Common myeloid progenitor, CD34-positive (primary cell): ENCODE results near the gene EXOC6B.

Experiments
- CTCF ChIA-PET: fragments of 350-600 bp; sonication (Branson Sonifier 250); formaldehyde crosslinking; loops from one replicate; lab custom pipeline; 2021; ENCODE audit warnings: antibody characterized with exemption; lab: Charles Lee
- POLR2A ChIA-PET: fragments of 350-600 bp; sonication (Branson Sonifier 250); formaldehyde crosslinking; loops from one replicate; lab custom pipeline; 2021; ENCODE audit warnings: antibody characterized with exemption; lab: Charles Lee
- DNase-seq, 3 donors: peaks; one replicate each; pipeline versions ENCODE4 v3.0.0 to v3.0.0-alpha.2; 2013
- H3K27ac ChIP-seq, 2 experiments: 1 replicate in 1 of 2; 2 replicates in 1 of 2; pipeline ENCODE4 v1.7.0; 2013; ENCODE audit warnings: inconsistent platforms in 2 of 2, low read length in 2 of 2, mild to moderate bottlenecking in 2 of 2, low read depth in 1 of 2, moderate library complexity in 1 of 2; ENCODE audit not compliant: severe bottlenecking in 2 of 2, insufficient read depth in 1 of 2, poor library complexity in 1 of 2
- H3K27me3 ChIP-seq, 5 experiments: replicated peaks in 2 of 5; 1 replicate in 3 of 5; 2 replicates in 2 of 5; pipeline versions ENCODE4 v1.6.1 to v1.7.0; 2013; ENCODE audit warnings: low read length in 4 of 5, mild to moderate bottlenecking in 2 of 5, moderate library complexity in 2 of 5, inconsistent platforms in 1 of 5; ENCODE audit not compliant: insufficient read depth in 5 of 5, control insufficient read depth in 4 of 5
- H3K36me3 ChIP-seq, 4 experiments: 1 replicate in 2 of 4; 2 replicates in 2 of 4; pipeline versions ENCODE4 v1.6.1 to v1.7.0; 2013; ENCODE audit warnings: low read length in 3 of 4, control low read depth in 1 of 4, mild to moderate bottlenecking in 1 of 4; ENCODE audit not compliant: control insufficient read depth in 4 of 4, insufficient read depth in 4 of 4
- H3K4me1 ChIP-seq, 4 experiments: 1 replicate in 3 of 4; 2 replicates in 1 of 4; pipeline versions ENCODE4 v1.6.1 to v1.7.1; 2013; ENCODE audit warnings: low read length in 3 of 4, mild to moderate bottlenecking in 3 of 4, control low read depth in 1 of 4, inconsistent platforms in 1 of 4, moderate library complexity in 1 of 4; ENCODE audit not compliant: control insufficient read depth in 4 of 4, insufficient read depth in 4 of 4; ENCODE audit errors: control extremely low read depth in 1 of 4
- H3K4me3 ChIP-seq, 7 experiments: 1 replicate in 4 of 7; 2 replicates in 3 of 7; pipeline versions ENCODE4 v1.5.1 to v1.7.0; 2013; ENCODE audit warnings: mild to moderate bottlenecking in 7 of 7, low read length in 6 of 7, moderate library complexity in 6 of 7, inconsistent platforms in 2 of 7, low read depth in 2 of 7, control low read depth in 1 of 7; ENCODE audit not compliant: insufficient read depth in 4 of 7, control insufficient read depth in 1 of 7; ENCODE audit errors: extremely low read depth in 1 of 7
- H3K9me3 ChIP-seq, 5 experiments: 1 replicate in 4 of 5; 2 replicates in 1 of 5; pipeline versions ENCODE4 v1.6.1 to v1.7.1; 2013; ENCODE audit warnings: low read length in 4 of 5, mild to moderate bottlenecking in 2 of 5, inconsistent platforms in 1 of 5, low read depth in 1 of 5, moderate library complexity in 1 of 5; ENCODE audit not compliant: control insufficient read depth in 4 of 5, insufficient read depth in 2 of 5; ENCODE audit errors: control extremely low read depth in 1 of 5
- WGBS: methylation state at CpG from one replicate; pipeline ENCODE4 v1.1.5; 2013; ENCODE audit not compliant: insufficient coverage; 5-methylcytosine and 5-hydroxymethylcytosine counted together

EXOC6B gene

GRCh38 chr2:72694715-72695496 is 130.9 kb downstream of the EXOC6B start:
- no peaks in the 10 kb centered on the region for H3K9me3 ChIP-seq
- H3K27ac ChIP-seq, result no peak overlapping the region
- WGBS, result 97% methylated on average over 6 of the region's 9 CpGs
- CTCF ChIA-PET, result no interaction called here
- no peaks in the 10 kb centered on the region for H3K27me3 ChIP-seq
- POLR2A ChIA-PET, result no interaction called here
- H3K4me1 ChIP-seq, result no peaks in the 10 kb centered on the region
- DNase-seq, result no peak
- H3K4me3 ChIP-seq, result no peak overlapping the region
- H3K36me3 ChIP-seq, result no peaks in the 10 kb centered on the region

- ChIA-PET POLR2A (no interaction called here), CTCF (no interaction called here)
- Histone ChIP-seq H3K4me3 (no peak overlapping the region), H3K4me1 (no peaks in the 10 kb centered on the region), H3K9me3 (no peaks in the 10 kb centered on the region), H3K27ac (no peak overlapping the region), H3K27me3 (no peaks in the 10 kb centered on the region), H3K36me3 (no peaks in the 10 kb centered on the region)
- WGBS, result 100% methylated on average over 4 of the region's 5 CpGs
- DNase-seq, result no peak
These were observed 136.1 kb downstream of the EXOC6B start for GRCh38 chr2:72689579-72690195.

GRCh38 chr2:72685638-72686213 is 140.1 kb downstream of the EXOC6B start:
- no peak overlapping the region for H3K27ac ChIP-seq
- H3K4me3 ChIP-seq, result no peak overlapping the region
- H3K27me3 ChIP-seq, result no peaks in the 10 kb centered on the region
- DNase-seq, result no peak
- H3K9me3 ChIP-seq, result no peaks in the 10 kb centered on the region
- WGBS, result 91% methylated on average over 1 of the region's 3 CpGs
- H3K36me3 ChIP-seq, result no peaks in the 10 kb centered on the region
- no peaks in the 10 kb centered on the region for H3K4me1 ChIP-seq
- ChIA-PET POLR2A (no interaction called here), CTCF (no interaction called here)

GRCh38 chr2:72682061-72682460 is 143.8 kb downstream of the EXOC6B start:
- no peaks in the 10 kb centered on the region for H3K36me3 ChIP-seq
- H3K9me3 ChIP-seq, result no peaks in the 10 kb centered on the region
- no peaks in the 10 kb centered on the region for H3K27me3 ChIP-seq
- ChIA-PET CTCF (no interaction called here), POLR2A (no interaction called here)
- no peak overlapping the region for H3K4me3 ChIP-seq
- DNase-seq, result no peak
- H3K27ac ChIP-seq, result no peak overlapping the region
- H3K4me1 ChIP-seq, result no peaks in the 10 kb centered on the region

GRCh38 chr2:72681016-72681995 is 144.5 kb downstream of the EXOC6B start:
- H3K27ac ChIP-seq, result no peak overlapping the region
- H3K9me3 ChIP-seq, result no peaks in the 10 kb centered on the region
- no peak overlapping the region for H3K4me3 ChIP-seq
- H3K27me3 ChIP-seq, result no peaks in the 10 kb centered on the region
- no CpG with 5 or more reads among the region's 3 CpGs for WGBS
- ChIA-PET POLR2A (no interaction called here), CTCF (no interaction called here)
- no peak for DNase-seq
- H3K4me1 ChIP-seq, result no peaks in the 10 kb centered on the region
- no peaks in the 10 kb centered on the region for H3K36me3 ChIP-seq

GRCh38 chr2:72678024-72678423 is 147.8 kb downstream of the EXOC6B start:
- DNase-seq, result no peak
- POLR2A ChIA-PET, result no interaction called here
- Histone ChIP-seq H3K27me3 (no peaks in the 10 kb centered on the region), H3K4me3 (no peak overlapping the region), H3K9me3 (no peaks in the 10 kb centered on the region), H3K4me1 (no peaks in the 10 kb centered on the region), H3K36me3 (no peaks in the 10 kb centered on the region), H3K27ac (no peak overlapping the region)
- CTCF ChIA-PET, result no interaction called here
- WGBS, result 100% methylated on average over 2 of the region's 2 CpGs
